HG02884 (cell line): Measurements from ENCODE around the gene CCDC40.
"Not testable (repeated sequence)": the region's sequence is repeated elsewhere in the genome, so short reads cannot be mapped to it uniquely, and the experiment has no call there.

Experiments used
- ATAC-seq: cut with Tn5 transposase; IDR thresholded peaks from one replicate; pipeline ENCODE4 v1.9.1; 2021; ENCODE audit warnings: mild to moderate bottlenecking, moderate library complexity; ENCODE audit not compliant: unreplicated experiment

The CCDC40 gene

GRCh38 chr17:80035937-80036714, at the start of gene CCDC40:
TSS of gene CCDC40 (plus strand) at chr17:80036642. CDS start at chr17:80036663, 21 bp downstream.
- no peak for ATAC-seq

GRCh38 chr17:79987187-79987934, 49.1 kb upstream of the CCDC40 start:
- ATAC-seq, result no peak

GRCh38 chr17:79987935-79988184, 48.6 kb upstream of the CCDC40 start:
- no peak for ATAC-seq

GRCh38 chr17:79988185-79988971, 48.1 kb upstream of the CCDC40 start:
- no peak for ATAC-seq

- ATAC-seq, result no peak
These were observed 47.2 kb upstream of the CCDC40 start for GRCh38 chr17:79989106-79989835.

GRCh38 chr17:79990051-79990592, 46.3 kb upstream of the CCDC40 start:
- no peak for ATAC-seq

- ATAC-seq, result no peak
These were observed 45.7 kb upstream of the CCDC40 start for GRCh38 chr17:79990704-79991103.

GRCh38 chr17:79991140-79991923, 45.1 kb upstream of the CCDC40 start:
- no peak for ATAC-seq

- no peak for ATAC-seq
These were observed 44.4 kb upstream of the CCDC40 start for GRCh38 chr17:79991924-79992648.

- no peak for ATAC-seq
These were observed 43.6 kb upstream of the CCDC40 start for GRCh38 chr17:79992649-79993389.

- no peak for ATAC-seq
These were observed 42.8 kb upstream of the CCDC40 start for GRCh38 chr17:79993390-79994227.

- not testable (repeated sequence) for ATAC-seq
These were observed 42.2 kb upstream of the CCDC40 start for GRCh38 chr17:79994228-79994569.

- no peak for ATAC-seq
These were observed 41.8 kb upstream of the CCDC40 start for GRCh38 chr17:79994602-79995001.

- no peak for ATAC-seq
These were observed 40.7 kb upstream of the CCDC40 start for GRCh38 chr17:79995696-79996095.

GRCh38 chr17:79996291-79996690, 40.2 kb upstream of the CCDC40 start:
- no peak for ATAC-seq

- no peak for ATAC-seq
These were observed 39.3 kb upstream of the CCDC40 start for GRCh38 chr17:79997011-79997660.

GRCh38 chr17:80000136-80000535, 36.3 kb upstream of the CCDC40 start:
- no peak for ATAC-seq
